Effector memory CD4-positive, alpha-beta T cell (primary cell): ENCODE measurements around the gene ASF1A.
A peak's percentile ranks its signal among the peaks of the same experiment; 100 is the strongest.

Experiments
- DNase-seq, 3 donors: peaks; one replicate each; pipeline ENCODE4 v3.0.0-alpha.2; 2020
- H3K27ac ChIP-seq: 2 replicates; pipeline ENCODE4 v1.7.0; 2013; ENCODE audit warnings: mild to moderate bottlenecking, low read length, moderate library complexity; ENCODE audit not compliant: insufficient read depth, poor library complexity, severe bottlenecking
- H3K27me3 ChIP-seq: replicated peaks from 2 replicates; pipeline ENCODE4 v1.7.0; 2013; ENCODE audit warnings: mild to moderate bottlenecking, low read length; ENCODE audit not compliant: insufficient read depth, control insufficient read depth, poor library complexity, severe bottlenecking
- H3K36me3 ChIP-seq: 2 replicates; pipeline ENCODE4 v1.7.0; 2013; ENCODE audit warnings: mild to moderate bottlenecking, low read length, moderate library complexity; ENCODE audit not compliant: control insufficient read depth, insufficient read depth
- H3K4me1 ChIP-seq: 2 replicates; pipeline ENCODE4 v1.7.0; 2013; ENCODE audit warnings: low read length, mild to moderate bottlenecking; ENCODE audit not compliant: control insufficient read depth, insufficient read depth, poor library complexity, severe bottlenecking
- H3K4me3 ChIP-seq: 2 replicates; pipeline ENCODE4 v1.7.0; 2013; ENCODE audit warnings: low read length, low read depth, mild to moderate bottlenecking; ENCODE audit not compliant: insufficient read depth, poor library complexity, severe bottlenecking
- H3K9me3 ChIP-seq: 2 replicates; pipeline ENCODE4 v1.7.0; 2013; ENCODE audit warnings: mild to moderate bottlenecking, low read length, moderate library complexity; ENCODE audit not compliant: control insufficient read depth
- total RNA-seq, 3 donors: gene quantifications; one replicate each; lab custom pipeline; 2026; lab: John Stamatoyannopoulos, UW

ASF1A gene
- 24.4 to 31.8 (median 24.5) reads per million in 3 donors for total RNA-seq

GRCh38 chr6:118893807-118894424 is at the start of gene ASF1A:
Gene ASF1A, plus strand, starts transcription at chr6:118894152. Its CDS starts 262 bp downstream, at chr6:118894414.
- no peaks in the 10 kb centered on the region for H3K9me3 ChIP-seq
- peak; percentile 91 to 95 (median 94) for DNase-seq
- H3K36me3 ChIP-seq, result peaks cover under 1% of the 10 kb centered on the region
- peak within 1 kb of the TSS; percentile 94 for H3K27ac ChIP-seq
- H3K27me3 ChIP-seq, result no peaks in the 10 kb centered on the region
- peak within 1 kb of the TSS; percentile 94 for H3K4me3 ChIP-seq
- H3K4me1 ChIP-seq, result peaks cover 37% of the 10 kb centered on the region

GRCh38 chr6:118844915-118845314 is 49.0 kb upstream of the ASF1A start:
- Histone ChIP-seq H3K4me1 (peaks cover 4% of the 10 kb centered on the region), H3K27me3 (no peaks in the 10 kb centered on the region), H3K9me3 (no peaks in the 10 kb centered on the region), H3K36me3 (no peaks in the 10 kb centered on the region), H3K27ac (no peak overlapping the region), H3K4me3 (no peak overlapping the region)
- no peak for DNase-seq

GRCh38 chr6:118853408-118853807 is 40.5 kb upstream of the ASF1A start:
- Histone ChIP-seq H3K4me3 (no peak overlapping the region), H3K9me3 (no peaks in the 10 kb centered on the region), H3K27me3 (no peaks in the 10 kb centered on the region), H3K27ac (no peak overlapping the region), H3K36me3 (no peaks in the 10 kb centered on the region), H3K4me1 (no peaks in the 10 kb centered on the region)
- no peak for DNase-seq

- no peak for DNase-seq
- Histone ChIP-seq H3K27me3 (no peaks in the 10 kb centered on the region), H3K4me3 (no peak overlapping the region), H3K9me3 (no peaks in the 10 kb centered on the region), H3K27ac (no peak overlapping the region), H3K36me3 (no peaks in the 10 kb centered on the region), H3K4me1 (no peaks in the 10 kb centered on the region)
These were observed 37.7 kb upstream of the ASF1A start for GRCh38 chr6:118856301-118856700.

GRCh38 chr6:118859517-118860064 is 34.4 kb upstream of the ASF1A start:
- Histone ChIP-seq H3K4me1 (peaks cover 7% of the 10 kb centered on the region), H3K4me3 (no peak overlapping the region), H3K27me3 (no peaks in the 10 kb centered on the region), H3K9me3 (no peaks in the 10 kb centered on the region), H3K27ac (no peak overlapping the region), H3K36me3 (no peaks in the 10 kb centered on the region)
- no peak for DNase-seq

- no peak overlapping the region for H3K4me3 ChIP-seq
- no peak overlapping the region for H3K27ac ChIP-seq
- H3K4me1 ChIP-seq, result peaks cover 8% of the 10 kb centered on the region
- no peaks in the 10 kb centered on the region for H3K36me3 ChIP-seq
- H3K9me3 ChIP-seq, result no peaks in the 10 kb centered on the region
- no peaks in the 10 kb centered on the region for H3K27me3 ChIP-seq
- DNase-seq, result no peak
These were observed 33.6 kb upstream of the ASF1A start for GRCh38 chr6:118860363-118860762.

- Histone ChIP-seq H3K27me3 (no peaks in the 10 kb centered on the region), H3K4me1 (peaks cover 8% of the 10 kb centered on the region)
These were observed 33.1 kb upstream of the ASF1A start for GRCh38 chr6:118860880-118861279.

GRCh38 chr6:118862443-118862842 is 31.5 kb upstream of the ASF1A start:
- no peaks in the 10 kb centered on the region for H3K9me3 ChIP-seq
- H3K27me3 ChIP-seq, result no peaks in the 10 kb centered on the region
- peaks cover 8% of the 10 kb centered on the region for H3K4me1 ChIP-seq
- DNase-seq, result no peak
- no peaks in the 10 kb centered on the region for H3K36me3 ChIP-seq
- H3K4me3 ChIP-seq, result no peak overlapping the region
- H3K27ac ChIP-seq, result no peak overlapping the region

More at GRCh38 chr6:118860880-118861279, 33.1 kb upstream of the ASF1A start:
- no peaks in the 10 kb centered on the region for H3K36me3 ChIP-seq
- H3K9me3 ChIP-seq, result no peaks in the 10 kb centered on the region
- no peak overlapping the region for H3K4me3 ChIP-seq
- no peak overlapping the region for H3K27ac ChIP-seq
- DNase-seq, result no peak

- H3K9me3 ChIP-seq, result no peaks in the 10 kb centered on the region
- peaks cover 8% of the 10 kb centered on the region for H3K4me1 ChIP-seq
- H3K27me3 ChIP-seq, result no peaks in the 10 kb centered on the region
- DNase-seq, result no peak
- no peaks in the 10 kb centered on the region for H3K36me3 ChIP-seq
- H3K4me3 ChIP-seq, result no peak overlapping the region
- H3K27ac ChIP-seq, result no peak overlapping the region
These were observed 29.4 kb upstream of the ASF1A start for GRCh38 chr6:118864341-118865099.

GRCh38 chr6:118865100-118865391 is 28.9 kb upstream of the ASF1A start:
- no peaks in the 10 kb centered on the region for H3K27me3 ChIP-seq
- H3K36me3 ChIP-seq, result no peaks in the 10 kb centered on the region
- no peaks in the 10 kb centered on the region for H3K9me3 ChIP-seq
- H3K4me3 ChIP-seq, result no peak overlapping the region
- DNase-seq, result no peak
- no peak overlapping the region for H3K27ac ChIP-seq
- H3K4me1 ChIP-seq, result peaks cover 8% of the 10 kb centered on the region
